Anterior cingulate cortex (tissue), 58 donors: ENCODE measurements around the gene CYSRT1.

Source experiments
- DNase-seq, 58 donors: peaks; one replicate each; lab custom pipeline; 2025; lab: John Stamatoyannopoulos, UW

CYSRT1 gene

GRCh38 chr9:137224830-137225694, at the start of gene CYSRT1:
Gene CYSRT1 (plus strand): TSS chr9:137225174. CDS start chr9:137225622, 448 bp downstream.
- DNase-seq = no peak

DNA sequence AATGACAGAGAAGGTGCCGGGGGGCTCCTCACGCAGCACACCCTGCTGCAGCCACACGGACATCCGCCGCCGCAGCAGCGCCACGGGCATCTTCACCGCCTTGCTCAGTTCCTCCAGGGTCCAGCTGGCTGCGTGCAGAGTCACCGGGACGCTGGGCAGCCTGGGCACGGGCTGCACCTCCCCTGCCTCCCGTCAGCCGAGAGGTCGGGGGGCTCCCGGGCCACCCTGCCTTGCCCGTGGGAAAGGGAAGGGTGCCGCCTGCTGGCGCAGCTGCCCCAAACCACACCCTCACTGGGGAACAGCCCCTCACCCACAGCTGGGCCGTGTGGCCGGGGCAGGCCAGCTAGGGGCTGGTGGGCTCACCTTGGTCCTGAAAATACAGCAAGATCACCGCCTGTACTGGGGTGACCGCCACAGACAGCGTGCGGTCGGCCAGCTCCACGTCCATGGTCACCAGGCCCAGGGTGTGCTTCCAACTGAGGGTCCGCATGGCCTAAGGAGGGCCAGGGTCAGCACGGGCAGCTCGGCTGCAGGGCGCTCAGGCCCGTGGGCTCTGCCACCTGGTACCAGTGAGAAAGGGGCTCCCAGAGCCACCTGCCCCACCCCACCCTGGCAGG, 49.5 kb upstream of the CYSRT1 start:
- no peak for DNase-seq

- peak in 12 of 58 donors; percentile 15 to 62 (median 25) for DNase-seq
Measured at GRCh38 chr9:137176302-137177182, 48.4 kb upstream of the CYSRT1 start.

DNA sequence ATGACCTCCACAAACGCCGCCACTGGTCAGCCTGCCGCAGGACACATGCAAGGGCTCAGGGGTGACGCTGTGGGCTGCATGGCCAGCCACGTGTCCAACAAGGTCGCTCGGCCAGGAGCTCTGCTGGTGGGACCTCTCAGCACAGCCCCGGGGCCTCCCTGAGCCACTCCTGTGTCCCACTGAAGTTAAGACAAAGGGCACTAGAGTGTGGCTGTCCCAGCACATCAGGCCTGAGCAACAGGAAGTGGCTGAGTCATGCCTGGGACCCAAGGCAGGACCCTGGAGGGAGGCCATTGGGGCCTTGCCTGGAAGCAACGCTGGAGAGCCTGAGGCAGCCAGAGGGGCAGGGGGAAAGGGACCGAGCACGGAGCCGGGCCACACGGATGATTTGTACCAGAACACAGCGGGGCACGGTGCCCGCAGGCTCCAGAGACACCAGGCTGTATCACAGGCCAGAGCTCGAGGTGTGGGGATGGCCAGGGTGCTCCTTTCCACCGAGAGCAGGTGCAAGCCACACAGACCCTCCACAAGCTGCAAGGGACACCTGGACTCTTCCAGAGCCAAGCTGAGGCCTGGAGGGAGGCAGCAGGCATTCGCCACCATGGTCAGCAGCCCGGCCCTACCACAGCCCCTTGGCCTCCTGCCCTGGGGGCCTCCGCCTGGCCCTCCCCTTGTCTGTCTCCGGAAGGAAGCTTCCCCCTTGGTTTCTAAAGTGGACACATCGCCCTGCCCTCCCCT, 46.6 kb upstream of the CYSRT1 start:
- no peak for DNase-seq

DNA sequence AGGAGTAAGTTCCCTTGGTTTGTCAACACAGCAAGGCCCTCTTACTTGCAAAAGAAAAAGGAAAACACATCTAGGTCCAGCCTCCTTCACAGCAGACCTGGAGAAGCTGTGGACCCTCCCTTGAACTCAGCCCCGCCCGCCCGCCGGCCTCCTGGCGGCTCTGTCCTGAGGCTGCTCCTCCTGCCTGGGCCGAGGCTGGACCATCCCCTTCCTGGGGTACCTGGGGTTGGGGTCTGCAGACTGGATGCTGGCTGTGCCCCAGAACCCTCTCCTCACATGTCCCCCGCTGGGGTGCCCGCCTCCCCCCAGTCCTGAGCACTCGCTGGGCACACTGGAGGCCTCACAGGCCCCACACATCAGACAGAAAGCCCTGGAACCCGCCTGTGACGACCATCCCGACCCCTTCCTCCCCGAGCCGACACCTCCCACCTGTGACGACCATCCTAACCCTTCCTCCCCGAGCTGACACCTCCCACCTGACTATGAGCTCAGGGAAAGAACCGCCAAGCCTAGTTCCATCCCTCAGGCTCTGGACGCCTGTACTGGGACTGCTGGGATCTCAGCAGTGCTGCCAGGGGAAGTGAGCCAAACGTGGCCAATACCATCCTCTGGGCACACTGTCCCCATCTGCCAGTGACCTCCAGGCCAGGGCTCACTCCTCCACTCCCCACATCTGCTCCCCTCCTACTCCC, 45.9 kb upstream of the CYSRT1 start:
- DNase-seq = no peak

GRCh38 chr9:137179761-137180160, 45.2 kb upstream of the CYSRT1 start:
- no peak for DNase-seq

GRCh38 chr9:137180491-137180890, 44.5 kb upstream of the CYSRT1 start:
- no peak for DNase-seq

GRCh38 chr9:137181680-137182079, 43.3 kb upstream of the CYSRT1 start:
- no peak for DNase-seq

DNA sequence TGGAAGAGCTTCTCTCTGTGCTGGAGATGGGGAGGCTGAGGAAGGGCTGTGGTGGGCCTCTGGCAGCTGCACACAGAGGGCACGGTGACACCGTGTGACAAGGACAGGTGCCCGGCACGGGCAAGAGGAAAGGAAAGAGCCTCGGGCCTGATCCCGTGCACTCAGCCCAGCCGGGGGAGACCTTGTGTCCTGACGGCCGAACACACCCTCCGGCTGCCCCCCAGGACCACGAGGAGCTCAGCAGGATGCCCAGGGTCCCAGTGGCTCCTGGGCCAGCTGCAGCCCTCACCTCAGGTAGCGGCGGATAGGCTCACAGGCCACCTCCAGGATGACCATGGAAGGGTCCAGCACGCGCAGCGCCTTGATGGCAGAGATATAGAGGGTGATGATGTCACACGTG, 42.1 kb upstream of the CYSRT1 start:
- DNase-seq = no peak

DNA sequence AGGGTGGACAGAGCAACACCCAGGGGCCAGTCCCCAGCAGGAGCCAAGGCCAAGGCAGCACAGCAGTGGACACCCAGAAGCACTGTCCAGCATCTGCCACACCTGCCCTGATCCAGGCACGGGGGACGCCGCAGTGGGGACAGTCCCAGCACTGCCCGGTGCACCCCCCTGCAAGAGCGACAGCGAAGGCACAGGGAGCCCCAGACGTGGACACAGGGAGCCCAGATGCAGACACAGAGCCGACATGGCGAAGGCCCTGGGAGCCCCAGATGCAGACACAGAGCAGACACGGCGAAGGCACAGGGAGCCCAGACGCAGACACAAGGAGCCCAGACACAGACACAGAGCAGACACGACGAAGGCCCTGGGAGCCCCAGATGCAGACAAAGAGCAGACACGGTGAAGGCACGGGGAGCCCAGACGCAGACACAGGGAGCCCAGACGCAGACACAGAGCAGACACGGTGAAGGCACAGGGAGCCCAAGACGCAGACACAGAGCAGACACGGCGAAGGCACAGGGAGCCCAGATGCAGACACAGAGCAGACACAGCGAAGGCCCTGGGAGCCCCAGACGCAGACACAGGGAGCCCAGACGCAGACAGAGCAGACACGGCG, 40.9 kb upstream of the CYSRT1 start:
- DNase-seq = no peak

- no peak for DNase-seq
Measured at GRCh38 chr9:137184881-137185660, 39.9 kb upstream of the CYSRT1 start.

- no peak for DNase-seq
Measured at GRCh38 chr9:137185921-137186320, 39.1 kb upstream of the CYSRT1 start.

DNA sequence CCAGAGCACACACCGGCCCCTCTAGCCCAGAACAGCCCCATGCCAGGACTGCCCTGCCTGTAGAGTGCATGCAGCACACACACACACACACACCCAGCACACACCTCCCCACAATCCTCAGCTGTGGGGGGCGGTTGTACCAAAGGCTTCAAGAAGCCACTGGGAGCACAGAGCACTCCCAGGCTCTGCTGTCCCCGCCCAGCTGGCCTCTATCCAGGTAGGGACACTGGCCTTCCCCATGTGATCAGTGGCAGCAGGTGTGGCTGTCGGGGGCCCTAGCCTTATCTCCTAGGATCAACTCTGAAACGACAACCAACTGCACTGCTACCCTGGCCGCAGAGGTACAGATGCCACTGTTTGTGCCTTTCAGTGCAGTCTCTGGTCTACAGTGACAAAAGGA, 38.6 kb upstream of the CYSRT1 start:
- no peak for DNase-seq

DNA sequence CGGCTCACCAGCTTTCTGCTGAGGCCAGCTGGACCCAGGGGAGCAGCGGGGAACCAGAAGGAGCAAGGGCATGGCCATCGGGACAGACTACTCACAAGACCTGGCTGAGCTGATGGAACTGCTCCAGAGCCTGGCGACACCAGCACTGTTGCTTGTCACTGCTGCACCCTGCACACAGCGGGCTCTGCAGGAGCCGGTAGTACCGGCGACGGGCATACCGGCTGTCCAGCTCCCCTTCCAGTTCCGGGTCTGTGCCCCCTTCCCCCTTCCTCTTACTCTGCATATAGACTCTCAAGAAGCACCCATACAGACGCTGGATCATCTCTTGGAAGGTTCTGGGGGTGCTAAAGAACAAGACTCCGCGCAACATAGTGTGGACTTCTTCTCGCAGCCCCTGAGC, 37.6 kb upstream of the CYSRT1 start:
- DNase-seq = no peak

DNA sequence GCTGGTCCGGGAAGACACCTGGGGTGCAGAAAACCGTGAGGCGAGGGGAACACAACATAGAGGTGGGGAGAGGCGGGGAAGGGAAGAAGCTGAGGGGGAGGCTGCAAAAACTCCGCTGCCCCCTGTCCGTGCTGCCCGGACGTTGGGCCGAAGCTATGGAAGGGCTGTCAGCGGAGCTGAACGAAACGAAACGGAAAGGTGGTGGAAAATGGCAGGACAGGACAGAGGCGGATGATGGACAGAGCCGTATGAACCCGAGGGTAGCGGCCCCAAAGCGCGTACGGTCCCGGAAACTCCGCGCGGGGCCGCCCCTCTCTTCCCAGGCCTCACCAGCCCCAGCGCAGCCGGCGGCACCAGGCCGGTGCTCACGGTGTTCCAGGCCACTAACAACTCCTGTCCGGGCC, 36.9 kb upstream of the CYSRT1 start:
- no peak for DNase-seq

DNA sequence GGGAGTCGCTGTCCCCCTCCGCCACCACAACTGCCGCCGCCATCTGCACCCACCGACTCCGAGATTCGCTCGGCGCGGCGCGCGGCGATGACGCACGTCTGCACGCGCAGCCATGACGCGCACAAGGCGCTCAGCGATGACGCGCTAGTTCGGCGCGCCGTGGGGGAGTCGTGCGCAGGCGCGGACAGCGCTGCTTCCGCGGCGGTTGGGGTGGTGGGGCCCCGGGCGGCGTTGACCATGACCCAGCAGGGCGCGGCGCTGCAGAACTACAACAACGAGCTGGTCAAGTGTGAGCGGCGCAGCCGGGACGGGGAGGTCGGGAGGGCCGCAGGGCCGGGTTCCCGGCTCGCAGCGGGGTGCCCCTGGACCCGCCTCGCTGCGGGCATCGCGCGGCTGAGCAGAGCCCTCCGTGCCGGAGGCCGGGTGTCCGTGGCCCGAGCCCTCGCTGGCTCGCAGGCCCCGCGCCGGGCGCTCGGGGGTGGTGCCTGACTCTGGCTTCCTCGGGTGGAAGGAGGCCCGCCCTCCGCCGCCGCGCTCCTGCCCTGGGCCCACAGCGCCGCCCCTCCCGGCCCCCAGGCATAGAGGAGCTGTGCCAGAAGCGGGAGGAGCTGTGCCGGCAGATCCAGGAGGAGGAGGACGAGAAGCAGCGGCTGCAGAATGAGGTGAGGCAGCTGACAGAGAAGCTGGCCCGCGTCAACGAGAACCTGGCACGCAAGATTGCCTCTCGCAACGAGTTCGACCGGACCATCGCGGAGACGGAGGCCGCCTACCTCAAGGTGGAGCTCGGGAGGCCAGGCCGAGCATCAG, 36.3 kb upstream of the CYSRT1 start, which contains the start of the genes ANAPC2 and SSNA1:
TSS of gene ANAPC2 (minus strand) at position 71 of the 807 bp plus-strand sequence. CDS start at position 43, 28 bp downstream.
TSS of gene SSNA1 (plus strand) at position 187 of the 807 bp plus-strand sequence. CDS start at position 238, 51 bp downstream.
- DNase-seq = peak; percentile 30 to 95 (median 90)
